HG02884 (cell line): ENCODE results near the gene PIGM.

Source experiments
- ATAC-seq: cut with Tn5 transposase; IDR thresholded peaks from one replicate; pipeline ENCODE4 v1.9.1; 2021; ENCODE audit warnings: mild to moderate bottlenecking, moderate library complexity; ENCODE audit not compliant: unreplicated experiment

The PIGM gene

DNA sequence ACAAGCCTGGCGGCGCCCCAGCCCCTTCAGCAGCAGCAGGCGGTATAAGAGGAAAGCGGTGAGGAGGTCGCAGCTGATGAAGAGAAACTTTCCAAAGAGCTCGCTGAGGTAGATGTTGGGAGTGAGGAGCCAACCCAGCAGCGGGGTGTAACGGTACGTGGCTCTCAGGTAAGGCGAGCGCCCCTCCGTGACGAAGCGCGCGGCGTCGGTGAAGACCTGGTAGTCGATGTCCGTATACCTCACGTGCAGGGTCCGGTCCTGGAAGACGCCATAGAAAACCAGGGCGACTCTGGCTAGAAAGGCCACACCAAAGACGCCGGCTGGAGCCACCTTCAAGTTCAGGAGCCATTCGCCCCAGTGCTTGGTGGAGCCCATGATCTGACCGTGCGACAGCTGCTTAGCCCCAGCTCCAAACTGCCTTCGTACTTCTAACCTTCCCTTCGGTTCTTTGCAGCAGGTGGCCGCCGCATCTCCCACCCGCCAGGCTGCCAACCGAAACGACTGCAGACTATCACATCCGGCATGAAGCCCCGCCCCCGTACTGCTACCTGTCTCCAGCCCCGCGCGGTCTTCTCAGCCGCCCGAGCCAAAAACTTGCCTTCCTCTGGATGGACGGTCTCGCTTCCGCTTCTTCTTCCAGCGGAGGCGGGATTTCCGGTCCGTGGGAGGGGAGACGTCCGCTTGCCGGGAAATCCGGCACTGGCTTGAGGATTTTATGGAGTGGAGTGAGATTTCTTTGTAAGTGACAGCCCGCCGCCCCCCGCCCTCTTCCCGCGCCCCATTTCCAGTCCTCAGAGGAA is at the start of gene PIGM:
Gene PIGM (minus strand): TSS at position 626 of the 800 bp plus-strand sequence. CDS start 251 bp downstream, at position 375.
- ATAC-seq = peak; percentile 88

DNA sequence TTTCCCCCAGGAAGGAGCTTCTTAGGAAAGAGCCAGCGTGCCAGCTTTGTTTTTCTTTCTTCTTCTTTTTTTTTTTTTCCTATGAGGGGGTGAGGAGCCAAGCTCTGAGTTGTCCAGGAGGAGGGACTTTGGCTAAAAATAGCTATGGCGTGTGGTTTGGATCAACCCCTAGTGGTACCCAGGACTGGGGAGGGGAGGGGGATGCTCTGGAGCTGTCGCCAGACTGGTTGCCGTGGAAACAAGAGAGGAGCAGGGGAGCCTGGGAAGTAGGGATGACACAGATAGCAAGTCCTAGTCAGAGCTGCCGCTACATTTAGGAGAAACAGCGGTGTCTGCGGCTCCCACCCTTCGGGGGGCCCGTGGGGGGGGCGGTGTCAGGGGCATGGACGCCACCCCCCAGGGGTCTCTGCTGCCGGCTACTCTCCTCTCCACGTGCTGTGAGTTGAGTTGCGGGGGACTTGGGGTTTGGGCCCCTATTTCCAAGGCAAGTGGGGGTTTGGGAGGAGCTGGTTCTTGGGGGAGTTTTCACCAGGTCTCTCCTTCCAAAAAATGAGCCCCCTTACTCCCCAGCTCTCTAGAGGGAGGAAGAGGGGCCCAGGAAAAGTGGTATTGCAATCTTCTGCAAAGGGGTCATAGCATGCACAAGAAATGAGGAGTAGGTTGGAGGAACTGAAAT is 49.6 kb upstream of the PIGM start, which contains the start of gene KCNJ9:
Gene KCNJ9 (plus strand): TSS at position 278 of the 676 bp plus-strand sequence. CDS start 2,493 bp downstream, outside the sequence.
- ATAC-seq = no peak

DNA sequence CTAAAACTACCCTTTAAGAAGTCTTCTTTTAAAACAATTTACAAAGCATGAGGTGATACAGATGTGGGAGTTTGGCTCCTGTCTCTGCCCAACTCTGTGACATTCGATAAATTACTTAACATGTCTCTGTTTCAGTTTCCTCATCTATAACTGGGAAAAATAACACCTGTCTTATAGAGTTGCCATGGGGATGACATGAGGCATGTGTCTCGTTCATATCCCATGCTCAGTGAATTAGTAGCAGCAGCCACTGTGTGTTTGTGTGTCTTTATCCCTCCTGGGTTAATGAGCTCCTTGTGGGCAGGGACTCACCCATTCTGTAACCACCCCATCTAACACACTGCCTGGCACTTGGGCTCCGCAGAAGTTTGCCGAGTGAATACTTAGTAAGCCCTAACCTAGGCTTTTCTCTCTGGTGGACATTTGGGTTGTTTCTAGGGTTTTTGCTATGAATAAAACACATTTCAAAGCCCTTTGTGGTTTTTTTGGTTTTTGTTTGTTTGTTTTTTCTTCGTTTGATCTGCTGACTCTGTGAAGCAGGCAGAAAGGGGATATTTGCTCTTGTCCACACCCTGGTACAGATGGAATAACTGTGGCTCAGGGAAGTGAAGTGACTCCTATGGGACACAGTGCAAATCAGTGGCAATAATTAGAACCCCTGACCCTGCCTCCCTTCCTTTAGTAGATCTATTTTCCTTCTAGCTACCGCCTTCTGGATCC is 48.8 kb upstream of the PIGM start:
- ATAC-seq = no peak

DNA sequence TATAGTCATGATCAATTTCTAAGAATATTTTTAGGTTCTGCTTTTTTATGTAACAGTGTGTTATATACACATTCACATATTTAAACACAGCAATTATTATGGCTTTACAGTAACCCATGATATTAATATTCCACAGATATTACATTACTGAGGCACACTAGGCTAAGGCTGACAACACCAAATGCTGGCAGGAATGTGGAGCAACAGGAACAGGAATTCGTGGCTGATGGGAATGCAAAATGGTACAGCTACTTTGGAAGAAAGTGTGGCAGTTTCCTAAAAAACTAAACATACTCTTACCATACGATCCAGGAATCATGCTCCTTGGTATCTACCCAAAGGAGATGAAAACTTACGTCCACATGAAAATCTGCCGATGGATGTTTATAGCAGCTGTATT is 47.7 kb upstream of the PIGM start:
- ATAC-seq = no peak

DNA sequence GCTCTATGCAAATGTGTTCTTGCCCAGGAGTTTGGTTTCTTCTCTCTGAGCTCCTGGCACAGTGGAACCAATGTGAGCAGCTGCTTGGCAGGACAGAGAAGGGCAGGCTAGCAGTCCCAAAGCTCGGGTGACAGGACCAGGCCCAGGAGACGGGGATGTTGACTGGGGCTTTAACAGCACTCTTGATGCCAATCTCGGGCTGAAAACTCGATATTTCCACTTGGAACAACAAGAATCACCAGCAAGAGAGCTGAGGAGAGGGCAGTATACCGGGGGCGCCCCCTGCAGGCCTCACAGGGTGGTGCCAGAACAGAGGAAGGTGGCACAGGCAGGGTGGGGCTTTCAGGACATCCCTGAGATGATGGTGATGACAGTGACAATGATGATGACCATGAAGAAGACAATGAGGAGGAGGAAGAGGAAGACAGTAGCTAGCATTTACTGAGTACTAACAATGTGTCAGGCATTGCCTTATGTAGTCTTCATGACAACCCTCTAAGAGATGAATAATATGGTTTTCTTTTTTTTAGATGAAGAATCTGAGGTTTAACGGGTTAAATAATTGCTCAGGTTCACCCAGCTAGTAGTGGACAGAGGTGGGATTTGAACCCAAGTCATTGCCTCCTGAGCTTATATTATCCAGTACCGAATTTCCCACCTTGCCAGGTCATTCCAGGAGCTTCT is 46.9 kb upstream of the PIGM start:
- peak; percentile 81 for ATAC-seq

DNA sequence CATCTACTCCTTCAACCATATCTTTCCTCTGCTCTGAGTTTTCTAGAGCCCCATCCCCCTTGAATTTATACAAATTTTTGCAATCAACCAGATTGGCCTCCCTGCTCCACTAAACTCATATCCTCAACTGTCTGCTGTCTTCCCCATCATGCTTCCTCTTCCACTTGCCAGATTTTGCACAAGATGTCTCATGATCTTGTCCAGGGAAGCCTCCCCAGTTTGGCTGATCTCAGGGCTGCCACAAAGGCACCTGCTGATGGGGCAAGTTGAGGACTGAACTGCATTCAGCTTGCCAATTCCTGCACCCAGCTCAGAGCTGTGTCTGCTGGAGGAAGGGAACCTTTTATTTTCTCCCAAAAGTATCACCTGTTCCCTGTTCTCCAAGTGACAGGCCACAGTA is 45.7 kb upstream of the PIGM start:
- no peak for ATAC-seq

DNA sequence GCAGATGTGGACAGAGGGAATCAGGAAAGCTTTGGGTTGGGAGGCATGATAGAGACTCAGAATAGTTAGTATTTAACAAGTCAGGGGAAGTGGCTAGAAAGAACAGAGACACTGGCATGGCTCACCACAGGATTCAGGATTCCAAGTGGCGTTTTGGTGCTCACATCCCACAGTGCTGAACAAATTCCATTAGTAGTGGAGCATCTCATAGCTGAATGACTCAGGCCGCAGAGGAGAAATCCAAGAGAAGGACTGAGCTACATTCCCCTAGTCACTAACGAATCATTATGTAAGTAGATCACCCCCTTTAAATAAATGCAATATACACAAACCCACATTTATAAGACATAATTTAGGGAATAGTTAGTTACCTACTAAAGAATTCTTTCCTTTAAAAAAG is 44.5 kb upstream of the PIGM start:
- no peak for ATAC-seq

DNA sequence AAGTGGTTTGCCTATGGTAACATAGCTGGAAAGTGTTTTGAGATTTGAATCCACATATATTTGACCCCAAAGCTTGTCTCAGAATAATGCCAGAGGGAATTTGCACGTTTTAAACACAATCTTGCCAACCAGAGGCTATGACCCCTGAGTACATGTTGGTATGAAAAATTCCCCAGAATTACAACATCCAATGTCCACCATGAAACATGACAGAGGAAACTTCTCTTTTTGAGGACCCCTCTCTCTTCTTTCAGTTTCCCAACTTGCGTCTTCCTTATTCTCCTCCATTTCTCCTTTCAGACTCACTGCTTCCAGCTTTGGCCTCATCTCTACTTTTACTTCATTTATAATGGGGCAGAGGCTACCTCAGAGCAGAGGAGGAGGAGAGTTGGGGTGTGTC is 44.0 kb upstream of the PIGM start:
- no peak for ATAC-seq

DNA sequence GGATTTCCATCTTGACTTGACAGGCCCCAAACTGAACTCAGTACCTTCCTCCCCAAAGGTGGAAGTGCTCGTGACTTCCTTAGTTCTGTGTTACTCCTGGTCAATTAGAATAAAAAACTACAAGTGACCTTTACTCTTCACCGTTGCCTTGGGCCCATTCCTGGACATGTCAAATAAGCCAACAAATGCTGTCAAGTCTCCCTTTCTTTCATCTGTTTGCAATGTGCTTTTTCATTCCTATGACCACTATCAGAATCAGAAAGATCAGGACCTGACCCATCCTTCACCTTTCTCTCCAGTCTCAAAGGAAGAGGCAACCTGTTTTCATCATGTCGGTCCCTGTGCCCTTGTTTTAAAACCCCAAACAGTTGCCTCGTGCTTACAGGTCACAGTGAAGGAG is 43.1 kb upstream of the PIGM start:
- ATAC-seq = no peak

DNA sequence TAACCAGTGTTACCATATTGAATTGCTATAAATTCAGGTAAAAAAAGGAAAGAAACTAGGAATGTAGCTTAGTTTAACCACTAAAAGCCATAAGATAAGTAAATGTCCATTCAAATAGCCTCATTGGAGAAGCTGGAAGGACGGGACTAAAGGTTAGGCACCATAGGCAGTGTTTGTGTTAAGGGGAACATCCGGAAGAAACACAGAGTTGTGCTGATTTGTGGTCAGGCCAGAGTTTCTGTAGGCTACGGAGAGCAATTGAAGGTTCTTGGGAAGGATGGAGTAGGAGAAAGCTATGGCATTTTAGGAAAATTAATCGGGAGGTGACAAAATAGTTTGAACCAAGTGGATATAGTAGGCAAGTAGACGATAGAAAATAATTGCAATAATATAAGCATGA is 39.5 kb upstream of the PIGM start:
- no peak for ATAC-seq

DNA sequence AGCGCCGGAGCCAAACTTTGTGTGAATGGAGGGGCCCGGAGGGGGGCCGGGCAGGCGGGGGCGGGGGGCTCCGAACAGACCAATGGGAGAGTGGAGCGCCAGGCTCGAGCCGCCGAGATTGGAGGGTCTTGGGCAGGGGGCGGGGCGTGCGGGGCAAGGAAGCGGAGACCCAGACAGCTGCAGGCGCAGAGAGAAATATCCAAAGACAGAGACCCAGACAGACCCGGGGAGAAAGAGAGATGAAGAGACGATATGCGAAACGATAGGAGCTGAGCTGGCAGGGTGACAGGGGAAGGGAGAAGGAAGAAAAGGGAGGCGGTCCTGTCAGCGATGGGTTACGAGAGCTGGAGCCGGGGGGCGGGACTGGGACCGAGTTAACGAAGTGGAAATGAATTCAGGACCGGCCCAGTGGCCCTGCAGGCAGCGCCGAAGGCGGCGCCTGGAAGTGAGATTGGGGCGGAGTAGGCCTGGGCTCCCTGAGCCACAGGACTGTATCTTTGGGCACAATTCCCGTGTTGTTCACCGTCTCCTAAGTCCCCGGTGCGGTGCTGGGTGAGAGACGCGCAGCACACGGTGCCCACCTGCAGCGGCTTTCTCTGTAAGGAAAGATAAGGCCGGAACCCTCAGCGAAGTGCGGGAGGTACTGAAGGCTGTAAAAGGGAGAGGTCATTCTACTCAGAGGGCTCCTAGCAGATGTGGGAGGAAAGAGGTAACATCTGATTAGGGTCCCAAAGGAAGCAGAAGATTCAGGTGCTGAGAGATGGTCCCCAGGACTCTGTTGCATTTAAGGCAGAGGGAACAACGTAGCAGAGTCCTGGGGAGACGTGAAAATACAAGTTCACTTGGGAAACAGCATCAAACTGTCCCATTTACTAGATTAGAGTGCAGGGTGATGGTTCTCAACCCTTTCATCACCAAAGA is 38.7 kb upstream of the PIGM start:
- ATAC-seq = no peak

DNA sequence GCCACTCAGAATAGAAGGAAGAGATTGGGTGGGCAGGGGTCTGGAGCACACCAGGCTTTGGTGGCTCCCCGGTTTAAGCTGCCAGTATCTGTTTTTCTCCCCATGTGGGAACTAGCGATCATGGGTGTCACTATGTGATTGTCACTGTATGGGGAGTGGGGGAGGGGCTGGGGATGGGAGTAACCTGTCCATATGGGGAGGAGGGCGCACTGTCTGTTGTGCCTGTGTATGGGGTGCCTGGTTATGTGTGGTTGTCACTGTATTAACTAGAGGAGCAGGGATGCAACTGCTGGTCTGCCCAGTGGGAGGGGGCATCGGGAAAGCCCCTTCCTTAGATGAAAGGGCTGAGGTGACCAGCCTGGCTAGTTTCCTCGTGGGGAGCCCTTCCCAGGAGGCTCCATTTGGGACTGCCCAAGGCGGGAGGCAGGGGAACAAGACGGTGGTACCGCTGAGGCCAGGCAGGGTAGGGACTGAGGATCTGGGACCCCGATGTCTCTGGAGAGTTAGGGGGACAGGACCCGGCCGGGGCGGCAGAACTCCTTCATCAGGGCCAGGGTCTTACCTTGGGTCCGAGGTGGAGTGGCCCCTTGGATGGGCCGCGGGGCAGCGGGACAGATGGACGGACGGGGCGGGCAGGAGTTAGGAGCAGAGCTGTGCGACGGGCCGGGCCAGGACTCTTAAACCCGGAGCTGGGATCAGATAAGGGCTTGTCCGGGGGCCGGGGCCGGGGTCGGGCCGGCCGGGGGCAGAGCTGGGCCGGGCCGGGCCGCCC is 37.9 kb upstream of the PIGM start, which contains the start of gene KCNJ10:
Gene KCNJ10 (minus strand): TSS at position 701 of the 772 bp plus-strand sequence. CDS start 27,628 bp downstream, outside the sequence.
- ATAC-seq = no peak

DNA sequence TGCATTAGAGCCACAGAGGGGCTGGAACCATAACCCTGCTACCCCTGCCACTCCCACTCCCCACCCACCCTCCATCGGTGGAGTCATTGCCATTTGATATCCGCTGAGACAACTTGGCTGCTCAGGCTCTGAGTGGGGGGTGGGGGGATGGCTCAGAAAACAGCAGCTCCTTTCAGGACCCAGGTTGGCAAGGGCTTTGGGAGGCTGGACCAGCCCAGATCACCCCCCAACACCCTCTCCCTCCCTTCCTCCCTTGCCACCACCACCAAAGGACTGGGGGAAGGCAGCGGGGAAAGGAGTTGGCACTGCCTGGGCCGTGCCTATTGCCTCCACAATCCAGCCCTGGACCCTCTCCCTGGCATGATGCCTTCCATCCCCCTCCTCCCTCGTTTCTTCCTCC is 36.4 kb upstream of the PIGM start:
- no peak for ATAC-seq

DNA sequence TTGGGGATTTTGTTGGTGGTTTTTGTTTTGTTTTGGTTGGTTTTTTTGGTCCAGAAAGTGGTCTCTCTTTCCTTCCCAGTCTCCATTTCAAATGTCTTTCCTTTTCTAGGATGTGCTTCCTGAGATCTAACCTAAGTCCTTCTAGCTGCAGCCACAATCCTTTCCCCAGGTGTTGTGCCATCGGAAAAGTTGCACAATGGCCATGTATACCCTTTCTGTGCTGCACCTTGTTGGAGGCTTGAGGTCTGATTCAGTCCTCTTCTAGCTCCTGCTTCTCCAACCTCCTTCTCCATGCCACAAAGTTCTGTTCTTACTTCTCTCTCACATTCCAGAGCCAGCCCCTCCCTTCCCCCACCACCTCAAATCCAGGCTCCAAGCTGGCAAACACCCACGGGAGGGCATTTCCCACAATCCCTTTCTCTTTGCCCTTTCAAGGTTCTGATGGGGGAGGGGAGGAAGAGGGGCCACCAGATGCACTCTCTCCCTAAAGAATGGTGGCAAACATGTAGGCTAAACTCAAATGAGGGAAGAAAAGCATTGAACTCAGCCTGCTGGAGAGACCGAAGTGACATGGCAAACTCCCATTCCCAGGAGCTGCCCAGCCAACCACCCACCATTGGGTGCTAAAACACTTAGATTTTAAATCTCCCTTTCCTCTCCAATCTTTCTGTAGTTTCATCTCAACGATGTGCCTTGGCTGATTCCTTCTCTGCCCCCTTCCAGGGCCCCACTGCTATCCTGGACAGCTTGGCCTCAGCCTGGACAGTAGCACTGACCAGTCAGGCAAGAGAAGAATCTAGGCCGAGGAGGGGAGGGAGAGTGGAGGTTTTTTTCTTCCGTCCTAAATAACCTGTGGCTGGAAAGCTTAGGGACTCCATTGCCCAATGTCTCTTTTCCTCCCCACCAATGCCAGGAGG is 35.3 kb upstream of the PIGM start:
- ATAC-seq = no peak

DNA sequence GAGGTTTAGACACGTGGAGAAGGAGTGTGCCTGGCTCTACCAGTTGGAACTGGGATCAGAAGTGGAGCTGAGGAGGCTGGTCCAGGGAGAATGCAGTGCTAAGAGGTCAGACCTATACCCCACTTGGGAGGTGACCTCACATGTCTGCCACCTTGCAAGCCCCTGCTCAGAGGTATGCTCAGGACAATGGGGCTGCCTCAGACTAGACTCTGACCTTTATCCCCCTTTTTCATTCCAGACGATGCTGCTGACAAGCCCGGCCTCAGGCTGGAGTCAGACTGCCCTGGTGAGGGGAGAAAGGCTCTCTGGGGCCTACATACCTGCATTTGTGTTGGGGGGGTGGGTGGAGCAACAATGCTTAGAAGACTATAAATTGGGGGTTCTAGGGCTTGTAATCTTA is 33.0 kb upstream of the PIGM start:
- no peak for ATAC-seq

DNA sequence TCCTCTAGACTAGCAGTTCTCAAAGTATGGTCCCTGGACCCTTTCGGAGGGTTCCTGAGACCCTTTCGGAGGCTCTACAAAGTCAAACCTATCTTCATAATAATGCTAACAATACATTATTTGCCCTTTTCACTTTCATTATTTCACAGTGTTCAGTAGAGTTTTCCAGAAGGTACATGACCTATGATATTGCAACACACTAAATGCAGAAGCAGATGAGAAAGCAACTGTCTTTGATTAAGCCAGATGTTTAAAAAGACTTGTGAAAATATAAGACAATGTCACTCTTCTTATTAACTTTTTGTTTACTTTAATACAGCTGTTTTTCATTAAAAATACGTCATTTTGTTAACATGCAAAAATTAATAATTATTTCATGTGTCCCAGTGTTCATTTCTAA is 32.4 kb upstream of the PIGM start:
- ATAC-seq = no peak

DNA sequence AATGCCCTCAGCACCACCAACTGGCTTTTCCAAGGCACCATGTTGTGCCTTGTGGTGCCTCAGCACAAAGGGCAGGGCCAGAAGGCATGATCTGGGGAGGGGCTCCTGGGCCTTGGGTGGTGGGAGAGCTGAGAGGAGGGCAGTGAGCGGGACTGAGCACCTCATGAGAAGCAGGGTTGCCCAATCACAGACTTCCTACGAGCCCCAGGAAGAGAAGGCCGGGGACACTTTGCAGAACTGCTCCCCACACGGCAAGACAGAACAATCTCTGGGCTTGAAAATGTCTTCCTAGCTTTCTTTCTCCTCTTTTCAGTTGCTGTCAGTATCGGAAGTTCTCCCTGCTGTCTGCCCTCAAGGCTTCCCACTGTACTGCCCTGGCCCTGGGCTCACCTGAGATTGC is 31.4 kb upstream of the PIGM start:
- ATAC-seq = no peak

DNA sequence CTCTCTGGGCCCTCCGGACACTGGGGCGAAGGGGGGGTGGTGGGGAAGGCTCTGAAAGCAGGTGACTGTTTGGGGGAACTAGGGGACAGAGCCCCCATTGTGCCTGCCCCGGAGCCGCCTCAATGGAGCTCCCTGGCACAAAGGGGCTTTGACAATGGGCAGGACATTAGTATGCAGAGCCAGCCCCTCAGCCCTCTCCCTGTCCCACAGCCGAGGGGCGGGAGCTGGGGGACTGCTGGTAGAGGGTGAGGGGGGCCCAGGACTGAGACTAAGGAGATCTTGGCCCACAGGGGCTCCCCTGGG is 30.4 kb upstream of the PIGM start:
- ATAC-seq = no peak
